ENCODE results near the gene MBIP.

MBIP gene

GRCh38 chr14:36294543-36294942 is 25.9 kb downstream of the MBIP start:
- 92 to 100% methylated on average over 4 of the region's 4 CpGs for WGBS, 2 experiments

GRCh38 chr14:36293824-36294223 is 26.6 kb downstream of the MBIP start:
- no CpG with 5 or more reads among the region's 1 CpG for WGBS, 2 experiments
- no peak overlapping the region for H3K27ac ChIP-seq (ENCODE audit: insufficient read depth, low read depth, low read length, poor library complexity, severe bottlenecking)
- H3K27me3 ChIP-seq (ENCODE audit: control insufficient read depth, insufficient read depth, low read length, poor library complexity, severe bottlenecking): no peaks in the 10 kb centered on the region
- H3K36me3 ChIP-seq (ENCODE audit: control insufficient read depth, insufficient read depth, low read length): peaks cover 16% of the 10 kb centered on the region
- H3K4me1 ChIP-seq (ENCODE audit: control insufficient read depth, insufficient read depth, low read length): peaks cover 5% of the 10 kb centered on the region
- no peaks in the 10 kb centered on the region for H3K9me3 ChIP-seq (ENCODE audit: control insufficient read depth, low read length)
- H3K4me3 ChIP-seq (ENCODE audit: insufficient read depth, low read depth, low read length): no peak overlapping the region

More at GRCh38 chr14:36294543-36294942, 25.9 kb downstream of the MBIP start:
- no peak overlapping the region for H3K27ac ChIP-seq (ENCODE audit: insufficient read depth, low read depth, low read length, poor library complexity, severe bottlenecking)
- peaks cover 5% of the 10 kb centered on the region for H3K4me1 ChIP-seq (ENCODE audit: control insufficient read depth, insufficient read depth, low read length)
- H3K4me3 ChIP-seq (ENCODE audit: insufficient read depth, low read depth, low read length): no peak overlapping the region
- H3K36me3 ChIP-seq (ENCODE audit: control insufficient read depth, insufficient read depth, low read length): peaks cover 18% of the 10 kb centered on the region
- no peaks in the 10 kb centered on the region for H3K9me3 ChIP-seq (ENCODE audit: control insufficient read depth, low read length)
- H3K27me3 ChIP-seq (ENCODE audit: control insufficient read depth, insufficient read depth, low read length, poor library complexity, severe bottlenecking): no peaks in the 10 kb centered on the region

GRCh38 chr14:36289954-36290353 is 30.5 kb downstream of the MBIP start:
- Histone ChIP-seq H3K9me3 (ENCODE audit: control insufficient read depth, low read length) (no peaks in the 10 kb centered on the region), H3K27me3 (ENCODE audit: control insufficient read depth, insufficient read depth, low read length, poor library complexity, severe bottlenecking) (no peaks in the 10 kb centered on the region), H3K27ac (ENCODE audit: insufficient read depth, low read depth, low read length, poor library complexity, severe bottlenecking) (no peak overlapping the region), H3K4me1 (ENCODE audit: control insufficient read depth, insufficient read depth, low read length) (peaks cover 22% of the 10 kb centered on the region), H3K4me3 (ENCODE audit: insufficient read depth, low read depth, low read length) (no peak overlapping the region), H3K36me3 (ENCODE audit: control insufficient read depth, insufficient read depth, low read length) (no peaks in the 10 kb centered on the region)
- WGBS, 2 experiments: 97 to 100% methylated on average over 1 of the region's 1 CpG

GRCh38 chr14:36288496-36288895 is 31.9 kb downstream of the MBIP start:
- peaks cover 29% of the 10 kb centered on the region for H3K4me1 ChIP-seq (ENCODE audit: control insufficient read depth, insufficient read depth, low read length)
- H3K36me3 ChIP-seq (ENCODE audit: control insufficient read depth, insufficient read depth, low read length): no peaks in the 10 kb centered on the region
- H3K27me3 ChIP-seq (ENCODE audit: control insufficient read depth, insufficient read depth, low read length, poor library complexity, severe bottlenecking): no peaks in the 10 kb centered on the region
- 51 to 58% methylated on average over 3 of the region's 3 CpGs for WGBS, 2 experiments
- H3K4me3 ChIP-seq (ENCODE audit: insufficient read depth, low read depth, low read length): no peak overlapping the region
- no peaks in the 10 kb centered on the region for H3K9me3 ChIP-seq (ENCODE audit: control insufficient read depth, low read length)
- peak overlapping the region; percentile 30 for H3K27ac ChIP-seq (ENCODE audit: insufficient read depth, low read depth, low read length, poor library complexity, severe bottlenecking)

- peaks cover 24% of the 10 kb centered on the region for H3K4me1 ChIP-seq (ENCODE audit: control insufficient read depth, insufficient read depth, low read length)
- H3K9me3 ChIP-seq (ENCODE audit: control insufficient read depth, low read length): no peaks in the 10 kb centered on the region
- H3K4me3 ChIP-seq (ENCODE audit: insufficient read depth, low read depth, low read length): no peak overlapping the region
- H3K36me3 ChIP-seq (ENCODE audit: control insufficient read depth, insufficient read depth, low read length): no peaks in the 10 kb centered on the region
- WGBS, 2 experiments: 96 to 97% methylated on average over 3 to 4 of the region's 4 CpGs
- no peak overlapping the region for H3K27ac ChIP-seq (ENCODE audit: insufficient read depth, low read depth, low read length, poor library complexity, severe bottlenecking)
- H3K27me3 ChIP-seq (ENCODE audit: control insufficient read depth, insufficient read depth, low read length, poor library complexity, severe bottlenecking): no peaks in the 10 kb centered on the region
Observed at GRCh38 chr14:36284971-36285595, 35.4 kb downstream of the MBIP start.

GRCh38 chr14:36281309-36281708 is 39.1 kb downstream of the MBIP start:
- H3K9me3 ChIP-seq (ENCODE audit: control insufficient read depth, low read length): no peaks in the 10 kb centered on the region
- H3K36me3 ChIP-seq (ENCODE audit: control insufficient read depth, insufficient read depth, low read length): no peaks in the 10 kb centered on the region
- no peak overlapping the region for H3K27ac ChIP-seq (ENCODE audit: insufficient read depth, low read depth, low read length, poor library complexity, severe bottlenecking)
- H3K4me3 ChIP-seq (ENCODE audit: insufficient read depth, low read depth, low read length): no peak overlapping the region
- peaks cover 12% of the 10 kb centered on the region for H3K4me1 ChIP-seq (ENCODE audit: control insufficient read depth, insufficient read depth, low read length)
- WGBS, 2 experiments: 83 to 91% methylated on average over 2 of the region's 2 CpGs
- H3K27me3 ChIP-seq (ENCODE audit: control insufficient read depth, insufficient read depth, low read length, poor library complexity, severe bottlenecking): no peaks in the 10 kb centered on the region

GRCh38 chr14:36279306-36280190 is 40.9 kb downstream of the MBIP start:
- no peaks in the 10 kb centered on the region for H3K27me3 ChIP-seq (ENCODE audit: control insufficient read depth, insufficient read depth, low read length, poor library complexity, severe bottlenecking)
- H3K27ac ChIP-seq (ENCODE audit: insufficient read depth, low read depth, low read length, poor library complexity, severe bottlenecking): peak overlapping the region; percentile 58
- no peaks in the 10 kb centered on the region for H3K9me3 ChIP-seq (ENCODE audit: control insufficient read depth, low read length)
- 33 to 37% methylated on average over 7 of the region's 7 CpGs for WGBS, 2 experiments
- H3K36me3 ChIP-seq (ENCODE audit: control insufficient read depth, insufficient read depth, low read length): no peaks in the 10 kb centered on the region
- H3K4me1 ChIP-seq (ENCODE audit: control insufficient read depth, insufficient read depth, low read length): peaks cover 22% of the 10 kb centered on the region
- no peak overlapping the region for H3K4me3 ChIP-seq (ENCODE audit: insufficient read depth, low read depth, low read length)

GRCh38 chr14:36275741-36276140 is 44.7 kb downstream of the MBIP start:
- H3K4me1 ChIP-seq (ENCODE audit: control insufficient read depth, insufficient read depth, low read length): peaks cover 44% of the 10 kb centered on the region
- WGBS, 2 experiments: 88 to 96% methylated on average over 3 of the region's 3 CpGs
- no peak overlapping the region for H3K4me3 ChIP-seq (ENCODE audit: insufficient read depth, low read depth, low read length)
- H3K27me3 ChIP-seq (ENCODE audit: control insufficient read depth, insufficient read depth, low read length, poor library complexity, severe bottlenecking): peaks cover 3% of the 10 kb centered on the region
- H3K27ac ChIP-seq (ENCODE audit: insufficient read depth, low read depth, low read length, poor library complexity, severe bottlenecking): no peak overlapping the region
- H3K36me3 ChIP-seq (ENCODE audit: control insufficient read depth, insufficient read depth, low read length): no peaks in the 10 kb centered on the region
- no peaks in the 10 kb centered on the region for H3K9me3 ChIP-seq (ENCODE audit: control insufficient read depth, low read length)

- Histone ChIP-seq H3K36me3 (ENCODE audit: control insufficient read depth, insufficient read depth, low read length) (no peaks in the 10 kb centered on the region), H3K4me3 (ENCODE audit: insufficient read depth, low read depth, low read length) (no peak overlapping the region), H3K27me3 (ENCODE audit: control insufficient read depth, insufficient read depth, low read length, poor library complexity, severe bottlenecking) (peaks cover 3% of the 10 kb centered on the region), H3K9me3 (ENCODE audit: control insufficient read depth, low read length) (no peaks in the 10 kb centered on the region), H3K27ac (ENCODE audit: insufficient read depth, low read depth, low read length, poor library complexity, severe bottlenecking) (no peak overlapping the region), H3K4me1 (ENCODE audit: control insufficient read depth, insufficient read depth, low read length) (peaks cover 61% of the 10 kb centered on the region)
- WGBS, 2 experiments: 86 to 87% methylated on average over 28 of the region's 29 CpGs
Observed at GRCh38 chr14:36271939-36272907, 48.2 kb downstream of the MBIP start.
